Peyer's patch (tissue), 4 donors: ENCODE data around the gene TET1.

ENCODE experiments used
- POLR2A ChIP-seq, 2 donors: fragments of 450-650 bp; IDR thresholded peaks; one replicate each; pipeline ENCODE4 v1.5.1; 2017; ENCODE audit warnings: antibody characterized with exemption in 2 of 2, mild to moderate bottlenecking in 2 of 2, moderate library complexity in 2 of 2
- TF ChIP-seq, protein P1 (sequence below), 6 experiments: fragments of 450-650 bp in 4 of 6; fragments of 200-600 bp in 2 of 6; sonication (generic) in 1 of 6; IDR thresholded peaks; one replicate each; pipeline ENCODE4 v1.5.1; 2017 to 2019; ENCODE audit warnings: antibody characterized with exemption in 6 of 6, mild to moderate bottlenecking in 3 of 6, moderate library complexity in 1 of 6

DNA sequence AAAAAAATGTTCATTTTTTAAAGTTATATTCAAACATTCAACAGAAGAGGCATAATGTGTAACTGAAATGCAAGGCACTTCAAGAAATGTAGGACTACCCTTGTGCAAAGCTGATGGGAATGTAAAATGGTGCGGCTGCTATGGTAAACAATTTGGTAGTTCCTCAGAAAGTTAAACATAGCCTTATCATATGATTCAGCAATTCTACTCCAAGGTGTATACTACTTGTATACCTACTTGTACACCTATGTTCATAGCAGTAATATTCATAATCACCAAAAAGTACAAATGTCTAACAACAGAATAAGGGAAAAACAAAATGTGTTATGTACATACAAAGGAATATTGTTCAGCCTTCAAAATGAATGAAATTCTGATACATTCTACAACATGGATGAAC lies 37.3 kb downstream of the TET1 start:
- TF ChIP-seq, protein P1, sequence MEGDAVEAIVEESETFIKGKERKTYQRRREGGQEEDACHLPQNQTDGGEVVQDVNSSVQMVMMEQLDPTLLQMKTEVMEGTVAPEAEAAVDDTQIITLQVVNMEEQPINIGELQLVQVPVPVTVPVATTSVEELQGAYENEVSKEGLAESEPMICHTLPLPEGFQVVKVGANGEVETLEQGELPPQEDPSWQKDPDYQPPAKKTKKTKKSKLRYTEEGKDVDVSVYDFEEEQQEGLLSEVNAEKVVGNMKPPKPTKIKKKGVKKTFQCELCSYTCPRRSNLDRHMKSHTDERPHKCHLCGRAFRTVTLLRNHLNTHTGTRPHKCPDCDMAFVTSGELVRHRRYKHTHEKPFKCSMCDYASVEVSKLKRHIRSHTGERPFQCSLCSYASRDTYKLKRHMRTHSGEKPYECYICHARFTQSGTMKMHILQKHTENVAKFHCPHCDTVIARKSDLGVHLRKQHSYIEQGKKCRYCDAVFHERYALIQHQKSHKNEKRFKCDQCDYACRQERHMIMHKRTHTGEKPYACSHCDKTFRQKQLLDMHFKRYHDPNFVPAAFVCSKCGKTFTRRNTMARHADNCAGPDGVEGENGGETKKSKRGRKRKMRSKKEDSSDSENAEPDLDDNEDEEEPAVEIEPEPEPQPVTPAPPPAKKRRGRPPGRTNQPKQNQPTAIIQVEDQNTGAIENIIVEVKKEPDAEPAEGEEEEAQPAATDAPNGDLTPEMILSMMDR (IDR thresholded peaks at IDR 0.05) = no peak
- TF ChIP-seq POLR2A (IDR thresholded peaks at IDR 0.05) = no peak
